Type B pancreatic cell (in vitro differentiated cells): ENCODE results near the gene IRF8. TPM values are rescaled to one million over a fixed set of nuclear protein-coding genes. Genes with fewer than 3 reads are reported as not detected.

Experiments used
- DNase-seq: peaks from one replicate; pipeline ENCODE4 v3.0.0; 2021; ENCODE audit warnings: mixed read lengths; ENCODE audit not compliant: unreplicated experiment; ENCODE audit errors: extremely low spot score
- H3K27ac Mint-ChIP-seq: 2 replicates; pipeline ENCODE4 v1.8.0; 2021; ENCODE audit warnings: mild to moderate bottlenecking, mixed read lengths
- H3K27me3 Mint-ChIP-seq: 2 replicates; pipeline ENCODE4 v1.8.0; 2021; ENCODE audit warnings: mixed read lengths
- H3K36me3 Mint-ChIP-seq: 2 replicates; pipeline ENCODE4 v1.8.0; 2021; ENCODE audit warnings: mixed read lengths
- H3K4me1 Mint-ChIP-seq: one replicate; pipeline ENCODE4 v1.8.0; 2021; ENCODE audit warnings: mixed read lengths; ENCODE audit not compliant: unreplicated experiment
- H3K4me3 Mint-ChIP-seq: 2 replicates; pipeline ENCODE4 v1.8.0; 2021; ENCODE audit warnings: mild to moderate bottlenecking, mixed read lengths
- H3K9me3 Mint-ChIP-seq: 2 replicates; pipeline ENCODE4 v1.8.0; 2021; ENCODE audit warnings: mixed read lengths
- total RNA-seq: library from RNA; stranded (reverse); gene quantifications from 2 replicates; pipeline ENCODE4 v1.2.1, GENCODE V29; 2021; ENCODE audit warnings: low replicate concordance
- TF ChIP-seq, protein P1 (sequence below): fragments of 200-600 bp; sonication (generic); conservative IDR thresholded peaks from 2 replicates; pipeline ENCODE4 v1.5.0; 2021; ENCODE audit warnings: antibody characterized with exemption, mild to moderate bottlenecking

The IRF8 gene
- total RNA-seq, 1 donor from 2014 or later: 12.6 TPM

DNA sequence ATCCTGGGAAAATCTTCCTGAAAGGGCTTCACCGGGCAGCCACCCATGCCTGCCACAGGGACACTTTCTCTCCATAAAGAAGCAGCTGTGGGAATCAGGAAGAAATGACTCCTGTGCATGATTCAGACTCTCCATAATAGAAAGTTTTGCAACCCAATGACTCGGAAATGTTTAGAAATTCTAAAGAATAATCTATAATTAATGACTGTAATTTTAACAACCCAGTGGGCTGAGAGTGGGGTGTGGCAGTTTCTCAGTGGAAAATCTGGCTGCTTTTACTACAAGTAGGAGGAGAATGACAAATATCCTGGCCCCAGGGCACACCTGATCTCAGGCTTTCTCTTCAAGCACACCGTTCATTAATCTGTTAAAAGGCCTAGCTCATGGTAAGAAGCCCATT, 25.7 kb downstream of the IRF8 start:
- TF ChIP-seq, protein P1, sequence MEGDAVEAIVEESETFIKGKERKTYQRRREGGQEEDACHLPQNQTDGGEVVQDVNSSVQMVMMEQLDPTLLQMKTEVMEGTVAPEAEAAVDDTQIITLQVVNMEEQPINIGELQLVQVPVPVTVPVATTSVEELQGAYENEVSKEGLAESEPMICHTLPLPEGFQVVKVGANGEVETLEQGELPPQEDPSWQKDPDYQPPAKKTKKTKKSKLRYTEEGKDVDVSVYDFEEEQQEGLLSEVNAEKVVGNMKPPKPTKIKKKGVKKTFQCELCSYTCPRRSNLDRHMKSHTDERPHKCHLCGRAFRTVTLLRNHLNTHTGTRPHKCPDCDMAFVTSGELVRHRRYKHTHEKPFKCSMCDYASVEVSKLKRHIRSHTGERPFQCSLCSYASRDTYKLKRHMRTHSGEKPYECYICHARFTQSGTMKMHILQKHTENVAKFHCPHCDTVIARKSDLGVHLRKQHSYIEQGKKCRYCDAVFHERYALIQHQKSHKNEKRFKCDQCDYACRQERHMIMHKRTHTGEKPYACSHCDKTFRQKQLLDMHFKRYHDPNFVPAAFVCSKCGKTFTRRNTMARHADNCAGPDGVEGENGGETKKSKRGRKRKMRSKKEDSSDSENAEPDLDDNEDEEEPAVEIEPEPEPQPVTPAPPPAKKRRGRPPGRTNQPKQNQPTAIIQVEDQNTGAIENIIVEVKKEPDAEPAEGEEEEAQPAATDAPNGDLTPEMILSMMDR: no peak
- H3K4me3 Mint-ChIP-seq: peak overlapping the region; percentile 1
- peaks cover 14% of the 10 kb centered on the region for H3K4me1 Mint-ChIP-seq
- H3K27me3 Mint-ChIP-seq: peaks cover 43% of the 10 kb centered on the region
- peak overlapping the region; percentile 40 for H3K27ac Mint-ChIP-seq
- DNase-seq: no peak
- peaks cover 3% of the 10 kb centered on the region for H3K36me3 Mint-ChIP-seq
- no peaks in the 10 kb centered on the region for H3K9me3 Mint-ChIP-seq

DNA sequence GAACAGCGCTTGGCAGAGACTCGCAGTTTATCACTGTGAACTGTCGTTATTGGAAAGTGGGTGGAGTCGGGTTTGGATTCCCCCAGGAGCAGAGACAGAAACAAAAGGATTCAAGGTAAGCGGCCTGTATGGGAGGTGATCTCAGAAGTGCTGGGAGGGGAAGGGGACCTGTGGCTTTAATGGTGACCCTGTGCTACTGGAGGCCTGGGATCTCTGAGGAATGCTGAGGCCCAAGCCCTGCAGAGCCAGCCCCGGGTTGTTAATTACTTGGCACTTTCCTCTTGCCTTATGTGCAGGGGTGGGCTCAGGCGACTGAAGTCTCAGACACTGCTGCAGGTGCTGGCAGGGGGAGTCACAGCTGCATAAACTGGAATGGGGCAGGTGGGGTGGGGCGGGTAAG, 27.4 kb downstream of the IRF8 start:
- TF ChIP-seq, protein P1: no peak
- Mint-ChIP-seq H3K27me3 (peaks cover 46% of the 10 kb centered on the region), H3K36me3 (peaks cover 3% of the 10 kb centered on the region), H3K4me3 (no peak overlapping the region), H3K27ac (no peak overlapping the region), H3K9me3 (no peaks in the 10 kb centered on the region), H3K4me1 (peaks cover 18% of the 10 kb centered on the region)
- no peak for DNase-seq

DNA sequence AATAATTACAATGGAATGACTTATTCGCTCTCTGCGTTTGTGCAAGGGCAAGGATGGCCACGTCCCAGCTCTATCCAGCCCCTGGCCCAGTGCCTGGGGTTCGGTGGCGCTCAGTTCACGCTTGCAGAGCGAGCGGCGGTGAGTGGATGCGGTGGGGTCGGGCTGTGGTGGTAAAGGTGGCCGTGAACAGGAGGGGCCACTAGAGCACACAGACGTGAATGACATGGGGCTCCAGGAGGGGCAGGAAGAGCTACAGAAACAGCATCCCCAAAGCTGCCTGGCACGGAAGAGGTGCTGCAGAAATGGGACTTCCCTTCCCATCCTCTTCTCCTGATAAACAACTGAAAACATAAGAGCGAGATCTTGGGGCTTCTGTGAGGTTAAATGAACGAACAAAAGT, 28.4 kb downstream of the IRF8 start:
- no peak overlapping the region for H3K27ac Mint-ChIP-seq
- TF ChIP-seq, protein P1: no peak
- peaks cover 3% of the 10 kb centered on the region for H3K36me3 Mint-ChIP-seq
- peaks cover 18% of the 10 kb centered on the region for H3K4me1 Mint-ChIP-seq
- peaks cover 42% of the 10 kb centered on the region for H3K27me3 Mint-ChIP-seq
- H3K4me3 Mint-ChIP-seq: no peak overlapping the region
- no peaks in the 10 kb centered on the region for H3K9me3 Mint-ChIP-seq
- no peak for DNase-seq

DNA sequence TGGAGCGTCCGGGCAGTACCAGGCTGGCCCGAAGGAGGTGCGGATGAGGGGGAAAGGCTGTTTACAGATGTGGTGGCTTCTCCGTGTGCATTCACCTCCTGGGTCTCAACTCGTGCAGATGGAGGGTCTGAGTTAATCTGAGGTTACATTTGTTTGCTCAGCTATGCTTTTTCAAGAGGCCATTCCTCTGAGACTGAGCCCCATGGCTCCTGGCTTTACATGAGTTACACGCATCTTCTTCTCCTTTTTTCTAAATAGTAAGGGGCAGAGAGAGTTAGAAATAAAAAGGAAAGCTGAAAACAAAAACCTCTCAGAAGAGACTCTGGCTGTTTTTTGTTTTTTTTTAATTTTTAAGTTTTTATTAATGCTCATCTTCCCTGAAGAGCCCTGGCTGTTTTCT, 29.0 kb downstream of the IRF8 start:
- Mint-ChIP-seq H3K4me3 (no peak overlapping the region), H3K27ac (no peak overlapping the region), H3K9me3 (no peaks in the 10 kb centered on the region), H3K4me1 (peaks cover 18% of the 10 kb centered on the region), H3K36me3 (peaks cover 3% of the 10 kb centered on the region), H3K27me3 (peaks cover 43% of the 10 kb centered on the region)
- DNase-seq: no peak
- TF ChIP-seq, protein P1: no peak

DNA sequence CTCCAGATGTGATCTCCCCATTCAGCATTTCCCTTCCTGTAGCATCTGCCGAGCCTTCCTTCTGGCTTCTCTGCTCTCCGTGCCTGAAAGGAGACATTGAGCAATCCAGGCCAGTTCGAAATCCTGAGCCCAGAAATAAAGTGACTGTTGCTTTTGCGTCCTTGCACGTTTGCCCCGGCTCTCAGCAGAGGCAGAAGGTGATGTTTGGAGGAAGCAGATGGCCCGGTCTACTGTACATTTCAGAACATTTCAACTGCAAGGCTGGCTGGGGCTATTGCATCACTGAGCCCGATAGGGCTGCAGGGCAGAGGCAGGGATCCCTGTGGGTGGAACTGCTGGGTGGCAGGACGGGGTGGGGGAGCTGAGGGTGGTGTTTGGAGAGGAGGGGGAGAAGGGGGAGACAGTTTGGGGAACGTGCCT, 29.4 kb downstream of the IRF8 start:
- no peaks in the 10 kb centered on the region for H3K9me3 Mint-ChIP-seq
- no peak overlapping the region for H3K4me3 Mint-ChIP-seq
- DNase-seq: no peak
- H3K27me3 Mint-ChIP-seq: peaks cover 48% of the 10 kb centered on the region
- TF ChIP-seq, protein P1: no peak
- peaks cover 3% of the 10 kb centered on the region for H3K36me3 Mint-ChIP-seq
- peaks cover 18% of the 10 kb centered on the region for H3K4me1 Mint-ChIP-seq
- H3K27ac Mint-ChIP-seq: no peak overlapping the region

DNA sequence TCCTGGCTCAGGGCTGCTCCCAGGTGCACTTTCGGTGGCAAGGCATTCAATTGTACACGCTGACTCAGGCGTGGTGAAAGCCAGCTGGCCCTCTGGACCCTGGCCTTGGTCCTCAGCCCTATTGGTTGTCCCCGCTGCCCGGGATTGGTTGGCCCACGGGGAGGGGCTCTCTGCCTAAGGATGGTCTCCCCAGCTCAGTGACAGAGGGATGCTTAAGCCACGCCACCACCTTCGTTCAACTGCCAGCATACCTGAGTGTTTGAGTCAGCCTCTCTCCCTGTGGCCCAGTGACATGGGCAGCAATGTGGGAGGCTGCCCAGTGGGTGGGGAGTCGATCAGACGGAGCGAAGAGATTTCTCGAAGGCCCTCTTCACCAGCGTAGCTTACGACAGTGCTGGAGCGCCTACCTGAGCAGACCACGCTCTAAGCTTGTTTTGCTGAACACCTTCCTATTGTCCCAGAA, 30.3 kb downstream of the IRF8 start:
- Mint-ChIP-seq H3K9me3 (no peaks in the 10 kb centered on the region), H3K4me1 (peaks cover 18% of the 10 kb centered on the region), H3K27ac (no peak overlapping the region), H3K27me3 (peaks cover 53% of the 10 kb centered on the region), H3K4me3 (no peak overlapping the region), H3K36me3 (no peaks in the 10 kb centered on the region)
- no peak for DNase-seq
- TF ChIP-seq, protein P1: no peak
